ENCODE measurements around the gene TNS3. TPM values are rescaled to one million over a fixed set of nuclear protein-coding genes. Genes with fewer than 3 reads are reported as not detected.

Gene TNS3
- polyA plus RNA-seq, 1 of the 3 experiments (the other 2 are of a cell fraction): 72.3 TPM

GRCh38 chr7:47225387-47226131, 356.4 kb downstream of the TNS3 start:
- WGBS (ENCODE audit: low lambda C conversion rate): 55% methylated on average over 3 of the region's 3 CpGs

More at GRCh38 chr7:47225387-47226131, 356.4 kb downstream of the TNS3 start:
- no peaks in the 10 kb centered on the region for H3K27me3 ChIP-seq (ENCODE audit: insufficient read depth)
- no peaks in the 10 kb centered on the region for H3K9me2 ChIP-seq
- no peak overlapping the region for H2AFZ ChIP-seq (ENCODE audit: low read depth)
- H3K27ac ChIP-seq (ENCODE audit: low read depth in 2 of 2, low read length in 1 of 2): no peak overlapping the region
- H3K9me3 ChIP-seq: no peaks in the 10 kb centered on the region
- no peaks in the 10 kb centered on the region for H4K20me1 ChIP-seq (ENCODE audit: insufficient read depth)
- CTCF ChIA-PET: no interaction called here
- H3K79me2 ChIP-seq (ENCODE audit: insufficient read depth): no peaks in the 10 kb centered on the region
- TF ChIP-seq FOSL2 (IDR thresholded peaks at IDR 0.05; ENCODE audit: borderline replicate concordance, low read depth) (no peak), RFX5 (IDR thresholded peaks at IDR 0.05; ENCODE audit: low read length) (no peak), REST (IDR thresholded peaks at IDR 0.05; ENCODE audit: low read depth, low read length) (no peak), FOXM1 (IDR thresholded peaks at IDR 0.05; ENCODE audit: low read depth) (no peak), MXI1 (IDR thresholded peaks at IDR 0.05; ENCODE audit: low read depth, low read length) (no peak), MAX (IDR thresholded peaks at IDR 0.05; ENCODE audit: low read depth) (no peak), MEF2A (IDR thresholded peaks at IDR 0.05; ENCODE audit: borderline replicate concordance, low read depth) (no peak), CTCF (IDR thresholded peaks at IDR 0.05) (no peak), NFIC (IDR thresholded peaks at IDR 0.05; ENCODE audit: borderline replicate concordance) (no peak), POLR2AphosphoS5 (IDR thresholded peaks at IDR 0.05; ENCODE audit: low read depth, low read length) (no peak), NRF1 (IDR thresholded peaks at IDR 0.05; ENCODE audit: low read depth, low read length) (no peak), RAD21 (IDR thresholded peaks at IDR 0.05; ENCODE audit: low read length) (no peak)
- H3F3A ChIP-seq (replicated peaks; ENCODE audit: insufficient read depth): no peaks in the 10 kb centered on the region
- no peak overlapping the region for H3K9ac ChIP-seq
- no peak overlapping the region for H3K4me3 ChIP-seq (ENCODE audit: low read depth in 2 of 2, low read length in 1 of 2)
- DNase-seq: no peak
- H3K36me3 ChIP-seq (replicated peaks in 1 of 2; ENCODE audit: control insufficient read depth in 1 of 2, insufficient read depth in 2 of 2, low read length in 1 of 2): no peaks in the 10 kb centered on the region
- H3K4me2 ChIP-seq: no peak overlapping the region
- H3K4me1 ChIP-seq (ENCODE audit: control insufficient read depth in 1 of 2, insufficient read depth in 2 of 2, low read depth in 1 of 2, low read length in 1 of 2): peaks cover 7 to 10% of the 10 kb centered on the region in 2 experiments; a peak in 2 of 4 replicates
- POLR2A ChIA-PET: interaction anchor here (0.6 kb wide), 1 partner anchor 241 kb away, joined by 3 read pairs; no protein-coding TSS in a partner anchor

All from SK-N-SH (cell line).